GM12878 (cell line): ENCODE measurements around the gene EXOC4. TPM values are rescaled to one million over a fixed set of nuclear protein-coding genes. Genes with fewer than 3 reads are reported as not detected.

Experiments
- ATAC-seq: fragments of 200-7000 bp; cut with Tn5 transposase; 3 replicates; pipeline ENCODE4 v1.9.1; 2020; ENCODE audit warnings: mild to moderate bottlenecking, moderate library complexity
- BruUV-seq: library from RNA; stranded (reverse); fragments of 400-500 nt; replicated peaks from 2 replicates; lab custom pipeline; 2021; lab: Mats Ljungman, UMichigan
- CTCF ChIA-PET: fragments of 300-600 bp; sonication (Branson Sonifier 250); formaldehyde crosslinking; extraction: SDS; loops from one replicate; lab custom pipeline; 2021; ENCODE audit warnings: inconsistent platforms; lab: Yijun Ruan, JAX
- POLR2A ChIA-PET: fragments of 350-600 bp; formaldehyde crosslinking; extraction: SDS; loops from one replicate; lab custom pipeline; 2021; ENCODE audit warnings: inconsistent platforms; lab: Charles Lee
- RAD21 ChIA-PET: fragments of 300-600 bp; sonication (Branson Sonifier 250); formaldehyde crosslinking; loops from one replicate; lab custom pipeline; 2023; ENCODE audit warnings: antibody characterized with exemption; ENCODE audit not compliant: unreplicated experiment; lab: Charles Lee
- SMC1A ChIA-PET: fragments of 300-600 bp; sonication (Branson Sonifier 250); formaldehyde crosslinking; loops from one replicate; lab custom pipeline; 2023; ENCODE audit not compliant: unreplicated experiment, uncharacterized antibody; lab: Charles Lee
- DNase-seq: peaks from one replicate; pipeline ENCODE4 v3.0.0-alpha.2; 2011; ENCODE audit warnings: low read depth, low spot score
- FAIRE-seq: peaks from 3 replicates; lab custom pipeline; 2011; peaks lifted over from hg19 to GRCh38; lab: Jason Lieb, UNC
- H2AFZ ChIP-seq: 2 replicates; pipeline ENCODE4 v1.6.0; 2011; ENCODE audit warnings: low read depth, low read length, control low read depth; ENCODE audit not compliant: control insufficient read depth
- H3K27ac ChIP-seq: 2 replicates; pipeline ENCODE4 v1.5.1; 2011; ENCODE audit warnings: control low read depth; ENCODE audit not compliant: control insufficient read depth, insufficient read depth
- H3K27me3 ChIP-seq, 2 experiments: replicated peaks in 1 of 2; 2 replicates each; pipeline versions ENCODE4 v1.6.0 to v1.6.1; 2011; ENCODE audit warnings: low read length in 1 of 2; ENCODE audit not compliant: control insufficient read depth in 2 of 2, insufficient read depth in 2 of 2
- H3K36me3 ChIP-seq, 2 experiments: 2 replicates each; pipeline ENCODE4 v1.5.1; 2011; ENCODE audit warnings: low read length in 1 of 2; ENCODE audit not compliant: control insufficient read depth in 2 of 2, insufficient read depth in 2 of 2
- H3K4me1 ChIP-seq: 2 replicates; pipeline ENCODE4 v1.6.1; 2011; ENCODE audit warnings: mild to moderate bottlenecking, low read length, moderate library complexity, mixed read lengths; ENCODE audit not compliant: control insufficient read depth, insufficient read depth
- H3K4me2 ChIP-seq: 2 replicates; pipeline ENCODE4 v1.6.0; 2011; ENCODE audit warnings: control low read depth; ENCODE audit not compliant: control insufficient read depth, insufficient read depth
- H3K4me3 ChIP-seq: fragments of 200-600 bp; sonication (generic); 2 replicates; pipeline ENCODE4 v1.5.1; 2016
- H3K79me2 ChIP-seq: 2 replicates; pipeline ENCODE4 v1.6.0; 2011; ENCODE audit warnings: low read length; ENCODE audit not compliant: control insufficient read depth, insufficient read depth
- H3K9ac ChIP-seq: 2 replicates; pipeline ENCODE4 v1.8.0; 2011; ENCODE audit warnings: low read length, control low read depth, mixed read lengths; ENCODE audit not compliant: control insufficient read depth, insufficient read depth
- H3K9me3 ChIP-seq: replicated peaks from 3 replicates; pipeline ENCODE4 v1.5.1; 2011; ENCODE audit warnings: mild to moderate bottlenecking, low read length; ENCODE audit not compliant: control insufficient read depth, insufficient read depth
- H4K20me1 ChIP-seq: 2 replicates; pipeline ENCODE4 v1.6.0; 2011; ENCODE audit not compliant: control insufficient read depth, insufficient read depth
- BRCA1 ChIP-seq: IDR thresholded peaks from 2 replicates; pipeline ENCODE4 v1.6.1; 2011; ENCODE audit warnings: low read depth, low read length, improper control_type of control experiment
- EGR1 ChIP-seq, 2 experiments: IDR thresholded peaks; 1 replicate in 1 of 2; 2 replicates in 1 of 2; pipeline ENCODE4 v1.6.1; 2011 to 2012; ENCODE audit warnings: low read depth in 2 of 2, low read length in 2 of 2, borderline replicate concordance in 1 of 2, mild to moderate bottlenecking in 1 of 2, moderate library complexity in 1 of 2
- HDAC6 ChIP-seq: fragments of 200-600 bp; sonication (generic); IDR thresholded peaks from one replicate; pipeline ENCODE4 v1.8.0; 2017; ENCODE audit warnings: antibody characterized with exemption; ENCODE audit not compliant: unreplicated experiment
- HDGF ChIP-seq: fragments of 450-650 bp; IDR thresholded peaks from 2 replicates; pipeline ENCODE4 v1.6.1; 2016; ENCODE audit warnings: antibody characterized with exemption
- HSF1 ChIP-seq: fragments of 150-350 bp; IDR thresholded peaks from 2 replicates; pipeline ENCODE4 v1.6.1; 2014; ENCODE audit warnings: mild to moderate bottlenecking, low read depth, low read length
- IRF4 ChIP-seq: IDR thresholded peaks from 2 replicates; pipeline ENCODE4 v1.6.1; 2011; ENCODE audit warnings: low read depth, low read length
- RB1 ChIP-seq: fragments of 450-650 bp; formaldehyde crosslinking; IDR thresholded peaks from 2 replicates; pipeline ENCODE4 v1.6.1; 2017; ENCODE audit warnings: mild to moderate bottlenecking, borderline replicate concordance
- REST ChIP-seq: IDR thresholded peaks from 2 replicates; pipeline ENCODE4 v1.6.1; 2012; ENCODE audit warnings: mild to moderate bottlenecking, low read depth, low read length
- RFX5 ChIP-seq: IDR thresholded peaks from 2 replicates; pipeline ENCODE4 v1.6.1; 2011; ENCODE audit warnings: low read depth, low read length, improper control_type of control experiment
- SIX5 ChIP-seq: IDR thresholded peaks from 2 replicates; pipeline ENCODE4 v1.6.1; 2011; ENCODE audit warnings: mild to moderate bottlenecking, low read depth, low read length, moderate library complexity; ENCODE audit not compliant: severe bottlenecking
- ZNF217 ChIP-seq: fragments of 450-650 bp; IDR thresholded peaks from 2 replicates; pipeline ENCODE4 v1.6.1; 2017; ENCODE audit warnings: antibody characterized with exemption, mild to moderate bottlenecking
- WGBS: methylation state at CpG from one replicate; pipeline ENCODE4 v1.1.6; 2016; ENCODE audit warnings: low lambda C conversion rate; ENCODE audit not compliant: insufficient replicate concordance, insufficient coverage; ENCODE audit errors: missing lambda C conversion rate; 5-methylcytosine and 5-hydroxymethylcytosine counted together
- in situ Hi-C: fragments of 300-500 bp; cut with MboI; formaldehyde crosslinking; loops from 9 replicates; pipeline ENCODE4 v1.14.3; 2018; ENCODE audit warnings: mixed read lengths
- intact Hi-C: fragments of 100-400 bp; cut with micrococcal nuclease; formaldehyde crosslinking; loops from one replicate; pipeline ENCODE4 v1.14.2; 2022; ENCODE audit not compliant: unreplicated experiment
- polyA plus RNA-seq, 11 experiments: library from polyadenylated mRNA; depleted of rRNA in 4 of 11; unstranded in 6 of 11; stranded (reverse) in 5 of 11; fragments of >200 nt; fragmentation: Nextera tagmentation in 4 of 11; fragmentation: Illumina TruSeq in 1 of 11; extraction: Ambion mirVana in 4 of 11; extraction: Trizol in 1 of 11; gene quantifications; 1 replicate in 1 of 11; 2 replicates in 10 of 11; pipeline versions ENCODE4 v1.2.1 to v1.2.3, GENCODE V29; 2011 to 2016; ENCODE audit warnings: inconsistent platforms in 2 of 11, missing spikeins in 2 of 11, low read depth in 1 of 11
- total RNA-seq, 4 experiments: library from RNA; depleted of rRNA in 3 of 4; stranded (reverse); fragments of >200 nt in 3 of 4; fragmentation: Illumina TruSeq in 1 of 4; extraction: Trizol in 1 of 4; gene quantifications; 2 replicates each; pipeline versions ENCODE4 v1.2.1 to v1.2.3, GENCODE V29; 2013 to 2021

The EXOC4 gene
- total and polyA plus RNA-seq, 10 of the 15 experiments (the other 5 are each of a cell fraction or from before 2014, with no cell fraction given), result 13.2 to 44.5 (median 29.6) TPM

GRCh38 chr7:133678137-133678814 lies 425.4 kb downstream of the EXOC4 start:
- Histone ChIP-seq H3K4me1 (no peaks in the 10 kb centered on the region), H2AFZ (no peak overlapping the region), H3K9ac (no peak overlapping the region), H3K27ac (no peak overlapping the region), H3K9me3 (no peaks in the 10 kb centered on the region), H4K20me1 (no peaks in the 10 kb centered on the region), H3K79me2 (no peaks in the 10 kb centered on the region), H3K27me3 (no peaks in the 10 kb centered on the region), H3K36me3 (no peaks in the 10 kb centered on the region), H3K4me2 (no peak overlapping the region), H3K4me3 (no peak overlapping the region)
- ChIA-PET POLR2A (interaction anchor here (0.6 kb wide), 1 partner anchor 167 kb away, joined by 3 read pairs; no protein-coding TSS in a partner anchor), RAD21 (no interaction called here), SMC1A (interaction anchor here (1.2 kb wide), 1 partner anchor 19 kb away, joined by 5 read pairs; no protein-coding TSS in a partner anchor), CTCF (interaction anchor here (0.6 kb wide), 1 partner anchor 1098 kb away, joined by 3 read pairs; no protein-coding TSS in a partner anchor)
- WGBS, result 76% methylated on average over 2 of the region's 2 CpGs
- no peak for FAIRE-seq
- DNase-seq, result no peak
- intact Hi-C loops (no loop called here), in situ Hi-C loops (no loop called here)
- TF ChIP-seq HSF1 (no peak), HDGF (no peak), RFX5 (no peak), RB1 (no peak)
- no peak for ATAC-seq
- no TSS peak for BruUV-seq

GRCh38 chr7:133679977-133680376 lies 427.1 kb downstream of the EXOC4 start:
- Histone ChIP-seq H3K9ac (no peak overlapping the region), H3K4me1 (no peaks in the 10 kb centered on the region), H3K36me3 (no peaks in the 10 kb centered on the region), H2AFZ (no peak overlapping the region), H3K27ac (no peak overlapping the region), H3K27me3 (no peaks in the 10 kb centered on the region), H4K20me1 (no peaks in the 10 kb centered on the region), H3K4me3 (no peak overlapping the region), H3K79me2 (no peaks in the 10 kb centered on the region), H3K9me3 (no peaks in the 10 kb centered on the region), H3K4me2 (no peak overlapping the region)
- SMC1A ChIA-PET, result no interaction called here
- POLR2A ChIA-PET, result no interaction called here
- RAD21 ChIA-PET, result no interaction called here
- DNase-seq (no peak), FAIRE-seq (no peak), ATAC-seq (no peak)
- intact Hi-C loops, result no loop called here
- in situ Hi-C loops, result no loop called here
- no TSS peak for BruUV-seq
- CTCF ChIA-PET, result no interaction called here
- TF ChIP-seq RB1, result no peak
- TF ChIP-seq SIX5, result no peak
- no peak for TF ChIP-seq REST
- no peak for TF ChIP-seq EGR1 (IDR thresholded peaks at IDR 0.05; ENCODE audit: borderline replicate concordance in 1 of 2, low read depth in 2 of 2, low read length in 2 of 2)
- no peak for TF ChIP-seq IRF4
- no peak for TF ChIP-seq ZNF217
- no peak for TF ChIP-seq HDAC6
- TF ChIP-seq BRCA1, result no peak
